SK-N-MC (cell line): ENCODE results near the gene TMEM126A.

Source experiments
- EZH2 ChIP-seq: fragments of 200-600 bp; sonication (generic); IDR thresholded peaks from one replicate; pipeline ENCODE4 v1.6.1; 2017; ENCODE audit warnings: antibody characterized with exemption
- POLR2AphosphoS5 ChIP-seq: IDR thresholded peaks from 2 replicates; pipeline ENCODE4 v1.6.1; 2012; ENCODE audit warnings: mild to moderate bottlenecking, low read depth, low read length, borderline replicate concordance

GRCh38 chr11:85661972-85662664 is 14.4 kb downstream of the TMEM126A start:
- no peak for TF ChIP-seq EZH2
- no peak for TF ChIP-seq POLR2AphosphoS5
